ENCODE results near the gene WNT16.
"Not testable (repeated sequence)": the region's sequence is repeated elsewhere in the genome, so short reads cannot be mapped to it uniquely, and the experiment has no call there.

The WNT16 gene

DNA sequence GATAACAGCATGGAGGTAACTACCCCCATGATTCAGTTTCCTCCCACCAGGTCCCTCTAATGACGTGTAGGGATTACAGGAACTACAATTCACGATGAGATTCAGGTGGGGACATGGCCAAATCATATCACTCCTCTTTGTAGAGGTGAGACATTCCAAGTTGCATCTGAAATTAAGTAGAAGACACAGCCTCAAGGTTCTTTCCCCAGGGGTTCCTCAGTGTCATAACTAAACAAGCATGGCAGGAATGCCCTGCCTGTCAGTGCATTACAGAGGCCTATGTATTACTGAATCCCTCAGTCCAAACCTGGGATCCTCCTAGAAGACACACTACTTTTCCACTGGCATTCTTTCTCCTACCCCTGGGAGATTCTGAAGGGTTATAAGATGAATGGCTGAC lies 42.6 kb upstream of the WNT16 start:
- H2AFZ ChIP-seq (ENCODE audit: low read length), result no peak overlapping the region
- no peak for DNase-seq
- H3K4me3 ChIP-seq (ENCODE audit: low read length), result no peak overlapping the region
- no peaks in the 10 kb centered on the region for H3K36me3 ChIP-seq (replicated peaks; ENCODE audit: insufficient read depth, low read length)
- H3K27me3 ChIP-seq (replicated peaks; ENCODE audit: insufficient read depth, low read length), result no peaks in the 10 kb centered on the region
- no peaks in the 10 kb centered on the region for H3K9me3 ChIP-seq (replicated peaks; ENCODE audit: insufficient read depth, low read length)
- no peaks in the 10 kb centered on the region for H3K79me2 ChIP-seq (ENCODE audit: low read length)
- no peaks in the 10 kb centered on the region for H3K4me1 ChIP-seq (ENCODE audit: low read length)
- H3K4me2 ChIP-seq (ENCODE audit: low read depth, low read length), result no peak overlapping the region
- H3K27ac ChIP-seq (ENCODE audit: low read length), result no peak overlapping the region
- H3K9me2 ChIP-seq (replicated peaks; ENCODE audit: insufficient read depth, low read length), result no peaks in the 10 kb centered on the region
- TF ChIP-seq, protein P1, sequence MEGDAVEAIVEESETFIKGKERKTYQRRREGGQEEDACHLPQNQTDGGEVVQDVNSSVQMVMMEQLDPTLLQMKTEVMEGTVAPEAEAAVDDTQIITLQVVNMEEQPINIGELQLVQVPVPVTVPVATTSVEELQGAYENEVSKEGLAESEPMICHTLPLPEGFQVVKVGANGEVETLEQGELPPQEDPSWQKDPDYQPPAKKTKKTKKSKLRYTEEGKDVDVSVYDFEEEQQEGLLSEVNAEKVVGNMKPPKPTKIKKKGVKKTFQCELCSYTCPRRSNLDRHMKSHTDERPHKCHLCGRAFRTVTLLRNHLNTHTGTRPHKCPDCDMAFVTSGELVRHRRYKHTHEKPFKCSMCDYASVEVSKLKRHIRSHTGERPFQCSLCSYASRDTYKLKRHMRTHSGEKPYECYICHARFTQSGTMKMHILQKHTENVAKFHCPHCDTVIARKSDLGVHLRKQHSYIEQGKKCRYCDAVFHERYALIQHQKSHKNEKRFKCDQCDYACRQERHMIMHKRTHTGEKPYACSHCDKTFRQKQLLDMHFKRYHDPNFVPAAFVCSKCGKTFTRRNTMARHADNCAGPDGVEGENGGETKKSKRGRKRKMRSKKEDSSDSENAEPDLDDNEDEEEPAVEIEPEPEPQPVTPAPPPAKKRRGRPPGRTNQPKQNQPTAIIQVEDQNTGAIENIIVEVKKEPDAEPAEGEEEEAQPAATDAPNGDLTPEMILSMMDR (IDR thresholded peaks at IDR 0.05; ENCODE audit: low read length), result no peak
- TF ChIP-seq EZH2 (optimal IDR thresholded peaks at IDR 0.05; ENCODE audit: low read depth, low read length), result no peak
- no peak for TF ChIP-seq EZH2phosphoT487 (IDR thresholded peaks at IDR 0.05; ENCODE audit: low read length)
- H3K9ac ChIP-seq (ENCODE audit: low read length), result no peak overlapping the region
- no peaks in the 10 kb centered on the region for H3F3A ChIP-seq (ENCODE audit: insufficient read depth, low read length)
- H4K20me1 ChIP-seq (ENCODE audit: insufficient read depth, low read length), result no peaks in the 10 kb centered on the region

DNA sequence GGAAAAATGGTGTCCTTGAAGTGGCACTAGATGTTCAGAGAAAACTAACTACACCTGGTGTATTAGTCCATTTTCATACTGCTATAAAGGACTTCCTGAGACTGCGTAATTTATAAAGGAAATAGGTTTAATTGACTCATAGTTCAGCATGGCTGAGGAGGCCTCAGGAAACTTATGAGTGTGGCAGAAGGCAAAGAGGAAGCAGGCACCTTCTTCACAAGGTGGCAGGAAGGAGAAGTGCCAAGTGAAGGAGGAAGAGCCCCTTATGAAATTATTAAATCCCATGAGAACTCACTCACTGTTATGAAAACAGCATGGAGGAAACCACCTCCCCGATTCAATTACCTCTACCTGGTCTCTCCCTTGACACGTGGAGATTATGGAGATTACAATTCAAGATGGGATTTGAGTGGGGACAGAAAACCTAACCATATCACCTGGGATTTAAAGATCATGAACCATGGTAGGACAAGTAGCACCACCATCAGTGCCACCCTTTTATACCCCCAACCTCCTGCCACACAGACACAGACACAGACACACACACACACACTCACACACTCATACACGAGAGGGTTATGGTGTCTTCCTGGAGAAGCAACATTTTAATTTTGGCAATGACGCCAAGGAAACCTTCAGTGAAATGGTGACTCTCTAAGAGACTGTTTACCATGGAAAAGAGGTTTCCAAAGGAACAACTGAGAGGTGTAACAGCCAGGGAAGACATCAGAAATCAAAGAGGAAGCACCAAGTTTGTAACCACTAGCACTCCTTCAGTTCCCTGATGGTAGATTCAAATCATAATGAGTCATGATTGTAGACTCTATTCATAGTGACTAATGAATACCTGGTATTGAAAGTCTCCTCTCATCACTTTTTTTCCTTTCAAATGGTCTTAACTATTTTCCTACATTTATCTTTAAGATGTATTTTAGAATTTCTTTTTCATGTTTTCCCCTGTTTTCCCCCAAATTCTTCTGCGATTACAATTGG lies 41.8 kb upstream of the WNT16 start:
- Histone ChIP-seq H3K36me3 (replicated peaks; ENCODE audit: insufficient read depth, low read length) (no peaks in the 10 kb centered on the region), H3K27me3 (replicated peaks; ENCODE audit: insufficient read depth, low read length) (no peaks in the 10 kb centered on the region), H3K4me3 (ENCODE audit: low read length) (no peak overlapping the region), H3K9me2 (replicated peaks; ENCODE audit: insufficient read depth, low read length) (no peaks in the 10 kb centered on the region), H3K4me2 (ENCODE audit: low read depth, low read length) (no peak overlapping the region), H3F3A (ENCODE audit: insufficient read depth, low read length) (no peaks in the 10 kb centered on the region), H3K4me1 (ENCODE audit: low read length) (no peaks in the 10 kb centered on the region), H3K9me3 (replicated peaks; ENCODE audit: insufficient read depth, low read length) (no peaks in the 10 kb centered on the region), H3K9ac (ENCODE audit: low read length) (no peak overlapping the region), H3K27ac (ENCODE audit: low read length) (no peak overlapping the region), H2AFZ (ENCODE audit: low read length) (no peak overlapping the region), H3K79me2 (ENCODE audit: low read length) (no peaks in the 10 kb centered on the region), H4K20me1 (ENCODE audit: insufficient read depth, low read length) (no peaks in the 10 kb centered on the region)
- TF ChIP-seq EZH2 (optimal IDR thresholded peaks at IDR 0.05; ENCODE audit: low read depth, low read length) (no peak), EZH2phosphoT487 (IDR thresholded peaks at IDR 0.05; ENCODE audit: low read length) (no peak)
- TF ChIP-seq, protein P1 (IDR thresholded peaks at IDR 0.05; ENCODE audit: low read length), result no peak
- DNase-seq, result no peak

DNA sequence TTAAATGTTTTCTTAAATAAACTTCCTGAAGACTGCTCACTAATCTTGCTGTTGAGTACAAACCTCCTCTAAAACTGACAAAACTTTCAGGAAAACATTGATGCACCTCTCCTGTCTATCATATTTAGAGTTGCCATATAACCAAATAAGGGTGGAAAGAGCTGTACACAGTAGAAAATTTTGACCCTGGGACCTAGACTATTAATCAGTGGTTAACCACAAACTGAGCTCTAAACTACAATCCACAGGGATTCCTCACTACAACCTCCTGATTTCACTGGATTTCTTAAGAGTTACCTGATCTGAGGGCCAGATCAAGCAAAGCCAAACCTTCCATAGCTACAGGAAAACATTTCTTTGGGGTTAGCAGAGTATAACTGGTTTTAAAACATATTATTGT lies 39.9 kb upstream of the WNT16 start:
- Histone ChIP-seq H3K9me3 (replicated peaks; ENCODE audit: insufficient read depth, low read length) (no peaks in the 10 kb centered on the region), H3K79me2 (ENCODE audit: low read length) (no peaks in the 10 kb centered on the region), H2AFZ (ENCODE audit: low read length) (no peak overlapping the region), H4K20me1 (ENCODE audit: insufficient read depth, low read length) (no peaks in the 10 kb centered on the region), H3F3A (ENCODE audit: insufficient read depth, low read length) (no peaks in the 10 kb centered on the region), H3K4me2 (ENCODE audit: low read depth, low read length) (no peak overlapping the region), H3K27me3 (replicated peaks; ENCODE audit: insufficient read depth, low read length) (no peaks in the 10 kb centered on the region), H3K4me1 (ENCODE audit: low read length) (no peaks in the 10 kb centered on the region), H3K9ac (ENCODE audit: low read length) (no peak overlapping the region), H3K9me2 (replicated peaks; ENCODE audit: insufficient read depth, low read length) (no peaks in the 10 kb centered on the region), H3K4me3 (ENCODE audit: low read length) (no peak overlapping the region), H3K36me3 (replicated peaks; ENCODE audit: insufficient read depth, low read length) (no peaks in the 10 kb centered on the region), H3K27ac (ENCODE audit: low read length) (no peak overlapping the region)
- TF ChIP-seq, protein P1 (IDR thresholded peaks at IDR 0.05; ENCODE audit: low read length), result no peak
- TF ChIP-seq EZH2phosphoT487 (IDR thresholded peaks at IDR 0.05; ENCODE audit: low read length), result no peak
- no peak for TF ChIP-seq EZH2 (optimal IDR thresholded peaks at IDR 0.05; ENCODE audit: low read depth, low read length)
- DNase-seq, result no peak

DNA sequence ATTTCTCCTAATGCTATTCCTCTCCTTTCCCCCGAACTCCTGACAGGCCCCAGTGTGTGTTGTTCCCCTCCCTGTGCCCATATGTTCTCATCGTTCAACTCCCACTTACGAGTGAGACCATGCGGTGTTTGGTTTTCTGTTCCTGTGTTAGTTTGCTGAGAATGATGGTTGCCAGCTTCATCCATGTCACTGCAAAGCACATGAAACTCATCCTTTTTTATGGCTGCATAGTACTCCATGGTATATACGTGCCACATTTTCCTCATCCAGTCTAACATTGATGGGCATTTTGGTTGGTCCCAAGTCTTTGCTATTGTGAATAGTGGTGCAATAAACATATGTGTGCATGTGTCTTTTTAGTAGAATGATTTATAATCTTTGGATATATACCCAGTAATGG lies 38.9 kb upstream of the WNT16 start:
- DNase-seq, result not testable (repeated sequence)

More for the DNA sequence above, 38.9 kb upstream of the WNT16 start:
- H3K27me3 ChIP-seq (replicated peaks; ENCODE audit: insufficient read depth, low read length); H3K27ac ChIP-seq (ENCODE audit: low read length); H3K9ac ChIP-seq (ENCODE audit: low read length); H3K79me2 ChIP-seq (ENCODE audit: low read length); H2AFZ ChIP-seq (ENCODE audit: low read length); H3K4me1 ChIP-seq (ENCODE audit: low read length); H3K9me3 ChIP-seq (replicated peaks; ENCODE audit: insufficient read depth, low read length); H3K9me2 ChIP-seq (replicated peaks; ENCODE audit: insufficient read depth, low read length); H3F3A ChIP-seq (ENCODE audit: insufficient read depth, low read length); H3K4me3 ChIP-seq (ENCODE audit: low read length); H3K36me3 ChIP-seq (replicated peaks; ENCODE audit: insufficient read depth, low read length); H3K4me2 ChIP-seq (ENCODE audit: low read depth, low read length); H4K20me1 ChIP-seq (ENCODE audit: insufficient read depth, low read length): not testable (repeated sequence)
